Rectal smooth muscle tissue (tissue), 1 donor: ENCODE measurements around the gene ARHGEF11.

Experiments
- H3K27ac ChIP-seq: one replicate; pipeline ENCODE4 v1.7.0; 2013; ENCODE audit warnings: low read depth, low read length, inconsistent platforms
- H3K27me3 ChIP-seq: one replicate; pipeline ENCODE4 v1.7.0; 2013; ENCODE audit warnings: low read length; ENCODE audit not compliant: control insufficient read depth, insufficient read depth
- H3K36me3 ChIP-seq: one replicate; pipeline ENCODE4 v1.7.0; 2013; ENCODE audit warnings: low read length; ENCODE audit not compliant: control insufficient read depth, insufficient read depth
- H3K4me1 ChIP-seq: one replicate; pipeline ENCODE4 v1.7.0; 2013; ENCODE audit warnings: low read length; ENCODE audit not compliant: control insufficient read depth, insufficient read depth
- H3K4me3 ChIP-seq: one replicate; pipeline ENCODE4 v1.7.0; 2013; ENCODE audit warnings: low read length
- H3K9ac ChIP-seq: one replicate; pipeline ENCODE4 v1.7.0; 2013; ENCODE audit warnings: low read length

The ARHGEF11 gene

DNA sequence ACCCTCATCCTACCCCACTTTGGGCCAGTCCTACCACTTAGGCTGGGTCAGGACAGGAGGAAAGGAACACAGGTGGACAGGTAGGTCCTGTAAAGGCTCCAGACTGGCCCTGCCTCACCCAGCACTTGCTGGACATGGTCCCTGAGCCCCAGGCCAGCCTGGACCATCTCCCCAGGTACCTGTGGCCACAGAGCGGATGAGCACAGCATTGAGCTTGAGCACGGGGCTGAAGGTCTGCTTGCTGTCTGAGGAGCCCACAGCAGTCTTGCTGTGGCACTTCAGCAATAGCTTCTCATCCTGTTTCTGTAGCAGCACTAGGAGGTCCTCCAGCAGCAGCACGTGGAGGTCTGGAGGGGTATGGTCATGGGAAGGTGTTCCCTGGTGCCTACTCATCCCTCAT lies 101.8 kb downstream of the ARHGEF11 start:
- Histone ChIP-seq H3K4me3 (no peak overlapping the region), H3K9ac (no peak overlapping the region), H3K4me1 (no peaks in the 10 kb centered on the region), H3K27ac (no peak overlapping the region), H3K27me3 (no peaks in the 10 kb centered on the region), H3K36me3 (peaks cover 60% of the 10 kb centered on the region)

DNA sequence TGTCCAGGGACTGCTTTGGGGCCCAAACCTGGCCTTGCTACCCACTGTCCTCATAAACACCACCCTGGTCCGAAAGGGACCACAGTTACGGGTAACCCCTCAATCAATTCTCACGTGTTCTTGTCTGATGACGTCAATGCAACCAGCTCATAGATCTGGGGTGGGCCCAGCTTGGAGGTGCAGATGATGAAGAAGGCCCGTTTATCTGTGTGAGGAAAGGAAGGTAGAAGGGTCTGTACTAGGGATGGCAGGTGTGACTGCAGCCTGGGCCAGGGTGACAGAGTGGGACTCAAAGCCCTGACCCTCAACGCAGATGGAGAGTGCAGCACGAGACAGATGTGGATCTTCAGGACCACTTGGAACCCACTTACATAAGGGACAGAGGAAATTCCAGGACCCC lies 103.0 kb downstream of the ARHGEF11 start:
- Histone ChIP-seq H3K27ac (no peak overlapping the region), H3K27me3 (no peaks in the 10 kb centered on the region), H3K36me3 (peaks cover 51% of the 10 kb centered on the region), H3K4me1 (no peaks in the 10 kb centered on the region), H3K4me3 (no peak overlapping the region), H3K9ac (no peak overlapping the region)

DNA sequence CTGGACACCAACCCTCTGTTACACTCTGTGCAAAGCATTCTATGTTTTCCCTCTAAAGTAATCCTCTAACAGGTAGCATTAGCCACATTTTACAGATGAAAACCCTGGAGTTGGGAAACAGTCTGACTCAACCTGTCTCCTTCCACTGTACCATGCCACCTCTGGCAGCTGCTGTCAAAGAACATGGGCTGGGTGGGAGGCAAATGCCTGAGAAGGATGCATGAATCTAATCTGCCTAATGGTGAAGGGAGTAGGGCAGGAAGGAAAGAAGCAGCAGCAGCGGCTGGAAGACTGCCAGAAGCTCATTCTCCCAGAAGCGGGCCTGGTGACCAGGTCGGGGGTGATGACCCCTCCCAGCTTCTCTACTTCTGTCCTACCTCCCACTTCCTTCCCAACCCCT lies 103.4 kb downstream of the ARHGEF11 start:
- Histone ChIP-seq H3K27ac (no peak overlapping the region), H3K4me3 (no peak overlapping the region), H3K36me3 (peaks cover 54% of the 10 kb centered on the region), H3K4me1 (no peaks in the 10 kb centered on the region), H3K9ac (no peak overlapping the region), H3K27me3 (no peaks in the 10 kb centered on the region)

DNA sequence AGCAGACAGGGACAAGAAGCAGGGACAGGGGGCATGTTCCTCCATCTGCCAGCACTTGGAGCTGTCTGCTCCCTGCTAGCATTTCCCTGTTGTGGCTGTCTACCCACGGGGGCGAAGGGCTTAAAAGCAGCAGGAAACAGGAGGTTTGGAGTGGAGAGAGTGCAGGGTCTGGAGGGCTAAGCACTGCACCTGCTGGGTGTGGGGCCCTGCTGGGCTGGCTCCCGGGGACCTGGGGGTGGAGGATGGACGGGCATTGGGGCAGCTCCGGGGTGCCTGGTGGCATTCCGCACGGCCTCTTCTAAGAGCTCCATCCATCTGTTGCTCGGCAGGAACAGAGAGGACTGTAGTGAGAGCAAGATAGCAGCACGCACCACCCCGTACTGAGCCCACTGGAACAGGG lies 103.9 kb downstream of the ARHGEF11 start:
- Histone ChIP-seq H3K4me3 (no peak overlapping the region), H3K36me3 (peaks cover 57% of the 10 kb centered on the region), H3K4me1 (no peaks in the 10 kb centered on the region), H3K27me3 (no peaks in the 10 kb centered on the region), H3K27ac (no peak overlapping the region), H3K9ac (no peak overlapping the region)

DNA sequence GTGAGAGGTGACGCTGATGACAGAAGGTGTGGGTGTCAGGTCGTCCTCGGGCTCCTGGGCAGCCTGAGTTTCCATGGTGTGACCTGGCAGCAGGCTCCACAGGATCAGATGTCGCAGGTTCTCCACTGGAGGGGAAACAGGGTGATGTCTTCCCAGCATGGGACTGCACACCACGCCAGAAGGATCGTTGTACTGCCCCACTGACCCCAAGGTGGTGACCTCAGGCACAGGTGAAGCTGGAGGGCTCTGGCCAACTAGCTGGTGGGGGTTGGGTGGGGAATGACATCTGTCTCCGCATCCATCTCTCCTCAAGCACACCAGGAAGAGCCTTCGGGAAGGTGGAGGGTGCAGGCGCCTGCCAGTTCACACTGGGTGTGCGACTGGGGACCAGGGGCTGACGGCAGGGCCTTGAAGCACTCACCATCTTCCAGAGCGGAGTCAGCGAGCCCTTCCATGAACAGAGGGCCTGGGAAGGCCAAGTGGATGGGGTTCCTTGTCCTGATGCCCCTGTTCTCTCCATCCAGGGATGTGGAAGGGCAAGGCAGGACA lies 105.7 kb downstream of the ARHGEF11 start:
- Histone ChIP-seq H3K4me1 (no peaks in the 10 kb centered on the region), H3K9ac (no peak overlapping the region), H3K27ac (no peak overlapping the region), H3K36me3 (peaks cover 41% of the 10 kb centered on the region), H3K4me3 (no peak overlapping the region), H3K27me3 (no peaks in the 10 kb centered on the region)

DNA sequence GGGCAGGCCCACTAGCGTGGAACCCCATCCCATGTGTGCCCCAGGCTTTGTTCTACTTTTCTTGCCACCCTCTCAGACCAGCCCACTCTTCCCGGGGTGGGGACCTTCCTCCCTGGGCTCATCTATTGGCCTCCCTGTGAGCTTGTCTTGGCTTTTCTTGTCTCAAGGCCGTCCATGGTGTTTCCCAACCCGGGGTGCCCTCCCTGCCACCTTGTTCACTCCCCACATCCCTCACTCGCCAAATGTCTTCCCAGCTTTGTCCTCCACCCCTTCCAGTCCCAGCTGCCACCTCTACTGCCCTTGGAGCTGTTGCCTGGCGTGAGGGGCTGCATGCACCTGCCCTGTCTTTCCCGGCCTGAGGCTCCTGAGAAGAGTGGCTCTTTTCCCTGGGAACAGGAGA lies 106.7 kb downstream of the ARHGEF11 start:
- no peaks in the 10 kb centered on the region for H3K4me1 ChIP-seq
- no peak overlapping the region for H3K4me3 ChIP-seq
- H3K36me3 ChIP-seq, result peaks cover 37% of the 10 kb centered on the region

DNA sequence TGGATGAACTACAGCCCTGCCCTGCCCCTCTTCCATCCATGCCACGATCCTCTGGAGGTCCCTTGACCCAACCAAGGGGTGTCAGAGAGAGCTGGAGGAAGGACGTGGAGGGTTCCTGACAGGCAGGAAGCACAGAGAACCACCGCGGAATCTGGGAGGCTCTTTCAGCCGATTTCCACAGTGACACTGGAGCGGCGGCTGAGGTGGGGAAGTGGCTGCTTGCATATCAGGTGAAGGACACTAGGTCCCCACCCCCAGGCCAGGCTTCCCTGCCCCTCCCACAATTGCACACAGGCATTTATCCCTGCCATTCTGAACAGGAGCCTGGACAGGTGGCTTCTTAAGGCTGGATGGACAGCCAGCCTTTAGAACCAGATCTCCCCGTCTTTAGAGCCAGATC lies 107.7 kb downstream of the ARHGEF11 start:
- H3K27me3 ChIP-seq, result no peaks in the 10 kb centered on the region
- no peaks in the 10 kb centered on the region for H3K4me1 ChIP-seq
- no peak overlapping the region for H3K9ac ChIP-seq
- no peak overlapping the region for H3K27ac ChIP-seq
- peaks cover 32% of the 10 kb centered on the region for H3K36me3 ChIP-seq
- H3K4me3 ChIP-seq, result no peak overlapping the region

More for the DNA sequence above, 106.7 kb downstream of the ARHGEF11 start:
- no peaks in the 10 kb centered on the region for H3K27me3 ChIP-seq
- H3K9ac ChIP-seq, result no peak overlapping the region
- H3K27ac ChIP-seq, result no peak overlapping the region

DNA sequence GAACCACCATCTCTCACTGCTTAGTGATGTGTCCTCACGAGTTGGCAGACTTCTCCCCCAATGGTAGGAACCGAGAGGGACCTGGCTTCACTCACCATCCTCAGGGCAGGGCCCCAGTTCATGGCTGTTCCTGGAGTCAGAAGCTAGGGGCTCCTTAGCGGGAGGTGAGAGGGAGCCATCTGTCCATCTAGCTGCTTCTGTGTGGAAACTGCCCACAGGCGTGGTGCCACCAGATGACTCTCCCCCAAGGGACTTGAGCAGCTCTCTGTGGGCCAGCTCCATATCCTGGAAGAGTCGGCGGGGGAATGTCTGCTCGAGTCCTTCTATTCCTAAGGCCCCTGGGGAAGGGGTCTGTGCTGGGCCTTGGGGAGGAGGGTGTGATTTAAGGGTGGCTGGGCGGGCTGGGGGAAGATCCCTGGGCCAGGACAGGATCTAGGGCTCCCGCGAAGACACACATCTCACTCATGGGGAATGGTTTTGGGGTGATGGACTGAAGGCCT lies 108.8 kb downstream of the ARHGEF11 start:
- Histone ChIP-seq H3K27ac (no peak overlapping the region), H3K36me3 (peaks cover 23% of the 10 kb centered on the region), H3K4me3 (no peak overlapping the region), H3K27me3 (no peaks in the 10 kb centered on the region), H3K4me1 (no peaks in the 10 kb centered on the region), H3K9ac (no peak overlapping the region)

DNA sequence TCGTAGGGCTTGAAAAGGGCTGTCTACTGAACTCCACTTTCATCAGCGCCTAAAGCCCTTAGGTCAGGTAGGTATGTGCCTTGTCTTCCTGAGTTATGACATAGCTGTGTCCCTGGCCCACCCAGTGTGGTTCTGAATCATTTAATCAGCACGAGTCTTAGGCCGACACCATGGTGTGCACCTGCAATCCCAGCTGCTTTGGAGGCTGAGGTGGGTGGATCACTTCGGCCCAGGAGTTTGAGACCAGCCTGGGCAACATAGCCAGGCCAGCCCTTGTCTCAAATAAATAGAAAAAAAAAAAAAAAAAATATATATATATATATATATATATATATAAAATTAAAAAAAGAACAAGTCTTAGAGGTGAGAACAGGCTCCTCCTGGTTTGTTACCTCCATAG lies 109.4 kb downstream of the ARHGEF11 start:
- Histone ChIP-seq H3K27me3 (no peaks in the 10 kb centered on the region), H3K27ac (no peak overlapping the region), H3K4me3 (no peak overlapping the region), H3K4me1 (peaks cover 4% of the 10 kb centered on the region), H3K36me3 (peaks cover 19% of the 10 kb centered on the region), H3K9ac (no peak overlapping the region)

DNA sequence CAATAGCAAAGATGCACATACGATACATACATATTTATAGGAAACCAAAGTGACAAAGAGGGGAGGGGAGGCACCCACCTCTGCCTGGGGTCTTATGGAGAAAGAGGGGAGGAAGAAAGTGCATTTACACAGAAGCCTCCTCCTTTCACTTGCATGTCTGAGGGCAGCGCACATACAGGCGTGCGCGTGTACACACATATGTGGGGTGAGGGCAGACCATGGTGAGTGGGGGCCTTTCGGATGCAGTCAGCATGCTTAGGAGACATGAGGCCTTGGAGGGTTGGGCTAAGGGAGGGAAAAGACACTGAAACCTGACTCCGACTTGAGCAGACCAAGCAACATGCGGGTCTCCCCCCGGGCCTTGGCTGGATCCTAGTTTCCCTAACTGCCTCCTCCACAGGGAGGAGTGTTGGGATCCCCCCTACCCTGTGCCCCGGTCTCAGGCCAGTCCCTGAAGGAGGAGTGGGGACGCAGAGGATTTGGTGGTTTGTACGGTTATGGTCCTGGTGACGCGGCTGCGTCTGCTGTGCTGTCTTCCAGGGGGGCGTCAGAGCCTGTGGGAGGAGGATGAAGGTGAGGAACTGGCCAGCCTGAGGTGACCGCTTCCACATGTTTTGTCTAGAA lies 109.9 kb downstream of the ARHGEF11 start:
- Histone ChIP-seq H3K36me3 (peaks cover 18% of the 10 kb centered on the region), H3K9ac (no peak overlapping the region), H3K27me3 (peaks cover under 1% of the 10 kb centered on the region), H3K27ac (no peak overlapping the region), H3K4me3 (no peak overlapping the region), H3K4me1 (peaks cover 4% of the 10 kb centered on the region)

DNA sequence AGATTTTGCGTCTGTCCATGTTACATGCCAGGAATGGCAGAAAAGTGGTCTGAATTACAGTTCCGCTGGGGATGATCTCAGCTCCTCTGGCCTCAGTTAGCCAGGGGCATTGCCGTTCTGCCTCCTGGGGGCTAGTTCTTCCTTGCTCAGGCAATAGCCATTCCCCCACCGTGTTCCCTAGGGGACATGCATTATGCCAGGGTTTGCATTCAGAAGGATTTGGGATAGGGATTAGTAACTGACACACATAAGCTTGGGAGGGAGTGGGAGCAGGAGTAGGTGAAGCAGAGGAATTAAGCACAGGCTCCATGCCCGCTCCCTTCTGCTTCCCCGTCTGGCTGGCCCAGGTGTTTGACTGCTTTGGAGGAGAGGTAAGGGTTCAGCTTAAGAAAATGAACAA lies 112.4 kb downstream of the ARHGEF11 start:
- H3K36me3 ChIP-seq, result peaks cover 7% of the 10 kb centered on the region
- H3K9ac ChIP-seq, result no peak overlapping the region
- H3K27ac ChIP-seq, result no peak overlapping the region
- H3K4me1 ChIP-seq, result peaks cover 4% of the 10 kb centered on the region
- H3K4me3 ChIP-seq, result no peak overlapping the region
- peaks cover 8% of the 10 kb centered on the region for H3K27me3 ChIP-seq

DNA sequence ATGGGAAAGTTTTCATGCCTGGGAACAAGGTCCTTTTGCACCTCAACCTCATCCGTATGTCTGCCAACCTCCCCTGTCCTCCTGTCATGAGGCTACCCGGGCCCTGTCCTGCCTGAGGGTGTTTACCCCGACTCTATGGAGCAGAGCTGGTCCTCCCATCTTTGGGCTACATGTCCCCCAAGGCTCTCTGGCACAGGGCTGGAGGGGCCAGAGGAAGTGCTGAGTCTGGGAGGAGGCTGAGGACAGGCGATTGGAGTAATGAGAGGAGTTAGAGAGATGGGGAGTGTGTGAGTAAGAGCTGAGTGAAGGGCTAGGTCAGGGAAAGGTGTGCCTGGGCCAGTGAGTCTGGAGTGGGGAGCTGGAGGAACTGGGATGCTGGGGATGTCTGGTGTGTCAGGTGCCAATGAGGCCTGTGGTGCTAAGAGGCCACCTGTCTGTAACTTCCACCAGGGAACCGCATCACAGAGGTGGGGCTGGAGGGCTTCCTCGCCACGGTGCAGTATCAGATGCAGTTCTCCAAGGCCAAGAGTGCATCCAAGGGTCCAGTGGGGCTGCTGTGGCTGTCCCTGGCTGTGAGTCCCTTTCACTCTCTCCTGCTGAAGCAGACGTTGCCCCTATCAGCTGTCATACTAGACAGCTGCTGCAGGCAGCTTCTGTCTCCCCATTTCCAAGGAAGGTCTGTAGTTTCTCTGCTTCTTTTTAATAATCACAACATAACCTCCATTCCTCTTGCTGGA lies 113.4 kb downstream of the ARHGEF11 start:
- H3K36me3 ChIP-seq, result peaks cover 2% of the 10 kb centered on the region
- H3K9ac ChIP-seq, result no peak overlapping the region
- H3K4me3 ChIP-seq, result peak overlapping the region; percentile 43
- peaks cover 16% of the 10 kb centered on the region for H3K27me3 ChIP-seq
- H3K4me1 ChIP-seq, result peaks cover 4% of the 10 kb centered on the region
- H3K27ac ChIP-seq, result no peak overlapping the region
